Heart left ventricle (tissue), 16 donors: ENCODE results near the gene SOBP. TPM values are rescaled to one million over a fixed set of nuclear protein-coding genes. Genes with fewer than 3 reads are reported as not detected.

Source experiments
- ATAC-seq, 4 donors: fragments of 200-7000 bp; cut with Tn5 transposase; one replicate each; pipeline ENCODE4 v1.9.1; 2020 to 2022; ENCODE audit warnings: moderate library complexity in 4 of 4, mild to moderate bottlenecking in 3 of 4, moderate number of reproducible peaks in 1 of 4
- DNase-seq, 5 donors: peaks; one replicate each; pipeline ENCODE4 v3.0.0-alpha.2; 2020
- H3K27ac ChIP-seq, 12 donors: fragments of 200-600 bp; sonication (generic) in 4 of 12; one replicate each; pipeline versions ENCODE4 v1.5.0 to v1.8.0; 2016 to 2022; ENCODE audit warnings: mild to moderate bottlenecking in 2 of 12
- H3K27me3 ChIP-seq, 9 donors: fragments of 200-600 bp; sonication (generic) in 2 of 9; one replicate each; pipeline versions ENCODE4 v1.5.1 to v1.8.0; 2016 to 2022; ENCODE audit warnings: mild to moderate bottlenecking in 3 of 9
- H3K36me3 ChIP-seq, 9 donors: fragments of 200-600 bp; sonication (generic) in 2 of 9; one replicate each; pipeline versions ENCODE4 v1.5.0 to v1.8.0; 2018 to 2022; ENCODE audit warnings: mild to moderate bottlenecking in 2 of 9
- H3K4me1 ChIP-seq, 12 donors: fragments of 200-600 bp; sonication (generic) in 4 of 12; one replicate each; pipeline versions ENCODE4 v1.5.0 to v1.8.0; 2016 to 2022; ENCODE audit warnings: mild to moderate bottlenecking in 3 of 12
- H3K4me3 ChIP-seq, 12 donors: fragments of 200-600 bp; sonication (generic) in 4 of 12; one replicate each; pipeline versions ENCODE4 v1.5.0 to v1.8.0; 2017 to 2022; ENCODE audit warnings: mild to moderate bottlenecking in 9 of 12, moderate library complexity in 4 of 12
- H3K9me3 ChIP-seq, 12 donors: fragments of 200-600 bp; sonication (generic) in 4 of 12; one replicate each; pipeline versions ENCODE4 v1.5.0 to v1.8.0; 2016 to 2022; ENCODE audit warnings: mild to moderate bottlenecking in 1 of 12
- POLR2A ChIP-seq, 2 donors: fragments of 450-650 bp; IDR thresholded peaks; one replicate each; pipeline ENCODE4 v1.6.1; 2017; ENCODE audit warnings: antibody characterized with exemption in 2 of 2, mild to moderate bottlenecking in 2 of 2, moderate library complexity in 2 of 2
- WGBS, 4 donors: extraction: QIAGEN DNeasy Blood & Tissue Kit in 2 of 4; methylation state at CpG; one replicate each; pipeline versions ENCODE4 v1.1.5 to v1.1.7; 2013 to 2018; 5-methylcytosine and 5-hydroxymethylcytosine counted together
- intact Hi-C, 10 donors: fragments of 100-400 bp; cut with DNase I; formaldehyde crosslinking; loops; one replicate each; pipeline versions ENCODE4 v1.11.1 to v1.14.2; 2022
- polyA plus RNA-seq, 2 donors: library from polyadenylated mRNA; stranded (reverse); fragments of 200-250 nt; gene quantifications; one replicate each; pipeline ENCODE4 v1.2.3, GENCODE V29; 2013
- total RNA-seq, 9 donors: library from RNA; depleted of rRNA in 2 of 9; stranded (reverse); fragments of >200 nt in 2 of 9; fragmentation: NEBNext Ultra II Directional in 3 of 9; extraction: Animal tissue kit (Norgen Biotek cat#: 25700) in 3 of 9; gene quantifications; one replicate each; pipeline versions ENCODE4 v1.1.0 to v1.2.4, GENCODE V29; 2016 to 2023
- TF ChIP-seq, protein P1 (sequence below), 12 donors: fragments of 200-600 bp; sonication (generic) in 4 of 12; IDR thresholded peaks; one replicate each; pipeline versions ENCODE4 v1.5.0 to v1.8.0; 2018 to 2022; ENCODE audit warnings: antibody characterized with exemption in 12 of 12, mild to moderate bottlenecking in 5 of 12
- donor health status: ischemic (EF 13 %, LVEDD 7.1; RV severe dilation, severe dysfunction).
- donor health status: healthy with polysubstance abuse.
- donor health status: DM: no; HTN: yes; CAD: no.
- donor health status: DM: no; HTN: no; CAD: no.
- donor health status: ischemic (EF 25% LVEDD 6.9; RV normal size, moderate dysfunction).
- donor health status: ischemic (EF 25% LVEDD 5.7; RV mildly dilated, moderate dysfunction).
- donor health status: healthy.
- donor health status: DM: yes; HTN: yes; CAD: no.
- donor health status: ischemic (EF 35%, LVEDD 5.7; RV mildly dilated, moderate dysfunction).
- donor health status: nonischemic (EF 11% LVEDD 7.7; RV severe dilation, severe dysfunction).
- donor health status: DM: yes; HTN: yes; CAD: no.
- donor health status: PGD.
- donor health status: ischemic (EF 29% LVEDD 5.4; RV normal size, mild dysfunction).
- donor health status: nonischemic (EF 23%, LVEDD 6.1; RV moderate dilation, normal function).

Gene SOBP
- total and polyA plus RNA-seq, 11 donors = 10.6 to 24.9 (median 16.4) TPM

DNA sequence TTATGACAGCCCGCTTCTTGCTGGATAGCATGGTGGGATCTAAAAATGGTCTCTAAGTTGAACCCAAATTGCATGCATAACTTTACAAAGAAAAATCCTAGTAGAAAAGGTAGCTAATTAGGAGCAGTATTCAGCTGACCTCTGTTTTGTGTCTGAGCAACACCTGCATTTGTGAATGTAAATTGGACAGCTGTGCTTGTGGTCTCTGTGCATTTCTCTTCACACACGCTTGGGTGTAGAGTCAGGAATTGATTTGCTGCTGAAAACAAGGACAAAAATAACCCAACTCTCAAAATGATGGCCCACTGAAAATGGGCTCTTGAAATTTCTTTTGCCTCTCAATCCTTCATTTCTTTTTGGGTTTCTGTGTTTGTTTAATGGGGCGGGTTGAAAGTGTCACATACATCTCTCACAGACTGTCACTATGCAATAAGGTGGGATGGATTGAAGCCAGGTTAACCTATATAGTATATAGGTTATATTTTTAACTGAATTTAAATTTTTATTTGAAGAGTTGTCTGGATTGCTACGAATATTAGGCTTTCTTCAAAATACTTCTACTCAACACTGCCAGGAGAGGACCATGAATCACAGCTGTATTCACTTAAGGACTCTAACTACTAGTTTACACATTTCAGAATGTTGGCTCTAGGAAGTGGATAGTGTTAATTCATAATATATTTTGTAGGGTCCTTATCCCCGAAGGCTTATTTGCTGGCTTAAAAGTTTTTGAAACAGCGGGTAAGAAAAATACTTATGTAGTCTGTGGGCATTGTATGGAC lies 46.5 kb downstream of the SOBP start:
- Histone ChIP-seq H3K36me3 (peaks cover 0 to 18% (median 0%) of the 10 kb centered on the region in 9 donors), H3K27ac (no peak overlapping the region), H3K4me3 (no peak overlapping the region), H3K9me3 (no peaks in the 10 kb centered on the region), H3K27me3 (peaks cover 0 to 3% (median 0%) of the 10 kb centered on the region in 9 donors), H3K4me1 (peaks cover 0 to 49% (median 11%) of the 10 kb centered on the region in 12 donors)
- TF ChIP-seq POLR2A (IDR thresholded peaks at IDR 0.05) = no peak
- no peak for DNase-seq
- intact Hi-C loops = loop anchor here in 1 of 10 donors (5.0 kb wide), 1 partner anchor 39 kb away; no protein-coding TSS in a partner anchor
- no peak for ATAC-seq
- 75 to 81% (median 76%) methylated on average over 6 of the region's 6 CpGs for WGBS, 4 donors

- WGBS, 4 donors = 93 to 100% (median 97%) methylated on average over 3 of the region's 3 CpGs
- TF ChIP-seq, protein P1, sequence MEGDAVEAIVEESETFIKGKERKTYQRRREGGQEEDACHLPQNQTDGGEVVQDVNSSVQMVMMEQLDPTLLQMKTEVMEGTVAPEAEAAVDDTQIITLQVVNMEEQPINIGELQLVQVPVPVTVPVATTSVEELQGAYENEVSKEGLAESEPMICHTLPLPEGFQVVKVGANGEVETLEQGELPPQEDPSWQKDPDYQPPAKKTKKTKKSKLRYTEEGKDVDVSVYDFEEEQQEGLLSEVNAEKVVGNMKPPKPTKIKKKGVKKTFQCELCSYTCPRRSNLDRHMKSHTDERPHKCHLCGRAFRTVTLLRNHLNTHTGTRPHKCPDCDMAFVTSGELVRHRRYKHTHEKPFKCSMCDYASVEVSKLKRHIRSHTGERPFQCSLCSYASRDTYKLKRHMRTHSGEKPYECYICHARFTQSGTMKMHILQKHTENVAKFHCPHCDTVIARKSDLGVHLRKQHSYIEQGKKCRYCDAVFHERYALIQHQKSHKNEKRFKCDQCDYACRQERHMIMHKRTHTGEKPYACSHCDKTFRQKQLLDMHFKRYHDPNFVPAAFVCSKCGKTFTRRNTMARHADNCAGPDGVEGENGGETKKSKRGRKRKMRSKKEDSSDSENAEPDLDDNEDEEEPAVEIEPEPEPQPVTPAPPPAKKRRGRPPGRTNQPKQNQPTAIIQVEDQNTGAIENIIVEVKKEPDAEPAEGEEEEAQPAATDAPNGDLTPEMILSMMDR (IDR thresholded peaks at IDR 0.05) = no peak
- TF ChIP-seq POLR2A (IDR thresholded peaks at IDR 0.05) = no peak
- H3K4me1 ChIP-seq = peaks cover 0 to 56% (median 9%) of the 10 kb centered on the region in 12 donors
- intact Hi-C loops = loop anchor here in 1 of 10 donors (5.0 kb wide), 1 partner anchor 40 kb away; no protein-coding TSS in a partner anchor
- no peak overlapping the region for H3K27ac ChIP-seq
- peaks cover 0 to 3% (median 0%) of the 10 kb centered on the region in 9 donors for H3K27me3 ChIP-seq
- no peak overlapping the region for H3K4me3 ChIP-seq
- H3K9me3 ChIP-seq = no peaks in the 10 kb centered on the region
- no peak for ATAC-seq
- H3K36me3 ChIP-seq = peaks cover 0 to 18% (median 0%) of the 10 kb centered on the region in 9 donors
- DNase-seq = no peak
Measured at GRCh38 chr6:107537559-107537958, 47.6 kb downstream of the SOBP start.

DNA sequence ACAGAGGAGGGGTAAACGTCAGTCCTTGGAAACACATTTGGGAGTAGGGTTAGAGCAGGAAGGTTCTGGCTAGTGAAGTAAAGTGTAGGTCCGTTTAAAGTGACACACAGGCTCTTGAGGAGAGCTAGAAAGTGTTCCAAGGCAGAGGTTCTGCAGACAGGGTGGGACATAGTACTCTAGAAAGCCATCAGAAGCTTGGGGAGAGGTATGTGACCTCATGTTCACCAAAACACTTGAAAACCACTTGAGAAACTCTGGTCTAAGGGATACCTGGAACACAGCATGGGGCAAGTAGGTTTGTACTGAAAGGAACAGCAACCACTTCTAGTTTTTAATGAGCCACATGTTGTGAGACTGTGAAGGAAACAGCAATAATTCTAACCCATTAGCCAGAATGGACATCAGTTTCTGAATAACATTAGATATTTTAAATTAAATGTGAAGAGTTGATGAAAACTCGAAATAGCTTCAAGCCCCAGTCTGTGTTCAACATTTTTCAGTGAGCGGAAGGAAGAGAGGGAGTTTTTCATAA lies 49.0 kb downstream of the SOBP start:
- TF ChIP-seq, protein P1 (IDR thresholded peaks at IDR 0.05) = no peak
- no peak for TF ChIP-seq POLR2A (IDR thresholded peaks at IDR 0.05)
- no peaks in the 10 kb centered on the region for H3K9me3 ChIP-seq
- no peak for ATAC-seq
- intact Hi-C loops = loop anchor here in 1 of 10 donors (5.0 kb wide), 1 partner anchor 42 kb away; no protein-coding TSS in a partner anchor
- DNase-seq = no peak
- WGBS, 4 donors = 84 to 90% (median 87%) methylated on average over 4 of the region's 4 CpGs
- H3K36me3 ChIP-seq = peaks cover 0 to 15% (median 0%) of the 10 kb centered on the region in 9 donors
- peaks cover 0 to 3% (median 0%) of the 10 kb centered on the region in 9 donors for H3K27me3 ChIP-seq
- H3K4me1 ChIP-seq = peaks cover 0 to 57% (median 14%) of the 10 kb centered on the region in 12 donors
- H3K27ac ChIP-seq = no peak overlapping the region
- no peak overlapping the region for H3K4me3 ChIP-seq

- H3K27ac ChIP-seq = no peak overlapping the region
- 86 to 93% (median 90%) methylated on average over 6 of the region's 6 CpGs for WGBS, 4 donors
- H3K4me1 ChIP-seq = peaks cover 0 to 57% (median 16%) of the 10 kb centered on the region in 12 donors
Measured at GRCh38 chr6:107539409-107539808, 49.5 kb downstream of the SOBP start.

More at GRCh38 chr6:107539409-107539808, 49.5 kb downstream of the SOBP start:
- DNase-seq (no peak), ATAC-seq (no peak)
- TF ChIP-seq POLR2A (IDR thresholded peaks at IDR 0.05) = no peak
- TF ChIP-seq, protein P1 (IDR thresholded peaks at IDR 0.05) = no peak
- H3K9me3 ChIP-seq = no peaks in the 10 kb centered on the region
- no peak overlapping the region for H3K4me3 ChIP-seq
- H3K27me3 ChIP-seq = peaks cover 0 to 3% (median 0%) of the 10 kb centered on the region in 9 donors
- intact Hi-C loops = loop anchor here in 1 of 10 donors (5.0 kb wide), 1 partner anchor 42 kb away; no protein-coding TSS in a partner anchor
- peaks cover 0 to 10% (median 0%) of the 10 kb centered on the region in 9 donors for H3K36me3 ChIP-seq
